Sigmoid colon (tissue), 7 donors: ENCODE measurements around the gene PRKCQ. TPM values are rescaled to one million over a fixed set of nuclear protein-coding genes. Genes with fewer than 3 reads are reported as not detected.

Experiments used
- DNase-seq: peaks from one replicate; pipeline ENCODE4 v3.0.0-alpha.2; 2019
- H3K27ac ChIP-seq, 4 donors: fragments of 200-600 bp; sonication (generic); one replicate each; pipeline ENCODE4 v1.5.1; 2016 to 2019; ENCODE audit warnings: mild to moderate bottlenecking in 1 of 4
- H3K27me3 ChIP-seq, 3 donors: fragments of 200-600 bp; sonication (generic); one replicate each; pipeline ENCODE4 v1.5.1; 2019; ENCODE audit warnings: mild to moderate bottlenecking in 1 of 3
- H3K36me3 ChIP-seq, 4 donors: fragments of 200-600 bp; sonication (generic); one replicate each; pipeline ENCODE4 v1.5.1; 2016 to 2019
- H3K4me1 ChIP-seq, 4 donors: fragments of 200-600 bp; sonication (generic); one replicate each; pipeline ENCODE4 v1.5.1; 2017 to 2019
- H3K4me3 ChIP-seq, 4 donors: fragments of 200-600 bp; sonication (generic); one replicate each; pipeline ENCODE4 v1.5.1; 2017 to 2019; ENCODE audit warnings: mild to moderate bottlenecking in 2 of 4, moderate library complexity in 1 of 4
- H3K9me3 ChIP-seq, 4 donors: fragments of 200-600 bp in 3 of 4; sonication (generic) in 3 of 4; one replicate each; pipeline versions ENCODE4 v1.5.1 to v1.6.1; 2013 to 2019
- EP300 ChIP-seq, 4 donors: sonication (generic); formaldehyde crosslinking; IDR thresholded peaks; one replicate each; pipeline ENCODE4 v1.6.1; 2017; ENCODE audit warnings: antibody characterized with exemption in 4 of 4
- POLR2A ChIP-seq, 2 donors: fragments of 450-650 bp; IDR thresholded peaks; one replicate each; pipeline ENCODE4 v1.6.1; 2016; ENCODE audit warnings: antibody characterized with exemption in 2 of 2, mild to moderate bottlenecking in 2 of 2, moderate library complexity in 2 of 2
- POLR2AphosphoS5 ChIP-seq, 4 donors: sonication (generic); formaldehyde crosslinking; IDR thresholded peaks; one replicate each; pipeline ENCODE4 v1.6.1; 2017; ENCODE audit warnings: antibody characterized with exemption in 4 of 4
- WGBS, 2 donors: extraction: QIAGEN DNeasy Blood & Tissue Kit; methylation state at CpG; one replicate each; pipeline ENCODE4 v1.1.7; 2013; 5-methylcytosine and 5-hydroxymethylcytosine counted together
- intact Hi-C: fragments of 100-400 bp; cut with DNase I; formaldehyde crosslinking; loops from one replicate; pipeline ENCODE4 v1.15.1; 2023
- polyA plus RNA-seq, 3 donors: library from polyadenylated mRNA; stranded (reverse); fragments of 200-250 nt; gene quantifications; one replicate each; pipeline ENCODE4 v1.2.3, GENCODE V29; 2013
- total RNA-seq, 4 donors: library from RNA; depleted of rRNA; stranded (reverse); fragments of >200 nt; gene quantifications; one replicate each; pipeline ENCODE4 v1.1.0, GENCODE V29; 2016
- TF ChIP-seq, protein P1 (sequence below), 4 experiments: fragments of 450-650 bp in 3 of 4; fragments of 200-600 bp in 1 of 4; IDR thresholded peaks; one replicate each; pipeline ENCODE4 v1.5.1; 2016 to 2019; ENCODE audit warnings: antibody characterized with exemption in 4 of 4, mild to moderate bottlenecking in 3 of 4, moderate library complexity in 2 of 4
- donor health status: healthy with polysubstance abuse.
- donor health status: Bipolar disorder and iron deficiency.
- donor health status: healthy.

Gene PRKCQ
- total and polyA plus RNA-seq, 7 donors, result 0.23 to 3.0 (median 0.81) TPM

DNA sequence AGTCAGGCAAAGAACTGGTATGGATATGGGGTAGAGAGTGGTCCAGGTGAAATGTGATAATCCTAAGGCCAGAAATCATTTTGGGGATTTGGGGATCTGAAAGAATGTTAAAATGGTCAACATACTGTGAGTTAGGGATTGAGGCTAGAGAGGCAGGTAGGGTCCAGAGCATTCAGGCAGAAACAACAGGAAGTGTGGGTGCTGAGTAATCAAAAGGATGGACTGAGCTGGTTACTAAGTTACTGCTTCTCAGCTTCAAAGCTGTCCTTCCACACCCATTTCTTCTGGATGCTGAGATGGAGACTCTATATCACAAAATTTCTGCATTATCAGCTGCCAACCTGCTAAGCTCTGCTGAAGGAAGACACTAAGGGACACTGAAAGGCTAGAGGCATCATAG, 30.6 kb upstream of the PRKCQ start:
- intact Hi-C loops, result no loop called here
- no peaks in the 10 kb centered on the region for H3K36me3 ChIP-seq
- no peak for DNase-seq
- no peak for TF ChIP-seq EP300 (IDR thresholded peaks at IDR 0.05)
- TF ChIP-seq, protein P1, sequence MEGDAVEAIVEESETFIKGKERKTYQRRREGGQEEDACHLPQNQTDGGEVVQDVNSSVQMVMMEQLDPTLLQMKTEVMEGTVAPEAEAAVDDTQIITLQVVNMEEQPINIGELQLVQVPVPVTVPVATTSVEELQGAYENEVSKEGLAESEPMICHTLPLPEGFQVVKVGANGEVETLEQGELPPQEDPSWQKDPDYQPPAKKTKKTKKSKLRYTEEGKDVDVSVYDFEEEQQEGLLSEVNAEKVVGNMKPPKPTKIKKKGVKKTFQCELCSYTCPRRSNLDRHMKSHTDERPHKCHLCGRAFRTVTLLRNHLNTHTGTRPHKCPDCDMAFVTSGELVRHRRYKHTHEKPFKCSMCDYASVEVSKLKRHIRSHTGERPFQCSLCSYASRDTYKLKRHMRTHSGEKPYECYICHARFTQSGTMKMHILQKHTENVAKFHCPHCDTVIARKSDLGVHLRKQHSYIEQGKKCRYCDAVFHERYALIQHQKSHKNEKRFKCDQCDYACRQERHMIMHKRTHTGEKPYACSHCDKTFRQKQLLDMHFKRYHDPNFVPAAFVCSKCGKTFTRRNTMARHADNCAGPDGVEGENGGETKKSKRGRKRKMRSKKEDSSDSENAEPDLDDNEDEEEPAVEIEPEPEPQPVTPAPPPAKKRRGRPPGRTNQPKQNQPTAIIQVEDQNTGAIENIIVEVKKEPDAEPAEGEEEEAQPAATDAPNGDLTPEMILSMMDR (IDR thresholded peaks at IDR 0.05), result no peak
- no peak for TF ChIP-seq POLR2AphosphoS5 (IDR thresholded peaks at IDR 0.05)
- TF ChIP-seq POLR2A (IDR thresholded peaks at IDR 0.05), result no peak
- no peak overlapping the region for H3K27ac ChIP-seq
- no peaks in the 10 kb centered on the region for H3K9me3 ChIP-seq
- no peaks in the 10 kb centered on the region for H3K4me1 ChIP-seq
- H3K27me3 ChIP-seq, result no peaks in the 10 kb centered on the region
- no peak overlapping the region for H3K4me3 ChIP-seq

DNA sequence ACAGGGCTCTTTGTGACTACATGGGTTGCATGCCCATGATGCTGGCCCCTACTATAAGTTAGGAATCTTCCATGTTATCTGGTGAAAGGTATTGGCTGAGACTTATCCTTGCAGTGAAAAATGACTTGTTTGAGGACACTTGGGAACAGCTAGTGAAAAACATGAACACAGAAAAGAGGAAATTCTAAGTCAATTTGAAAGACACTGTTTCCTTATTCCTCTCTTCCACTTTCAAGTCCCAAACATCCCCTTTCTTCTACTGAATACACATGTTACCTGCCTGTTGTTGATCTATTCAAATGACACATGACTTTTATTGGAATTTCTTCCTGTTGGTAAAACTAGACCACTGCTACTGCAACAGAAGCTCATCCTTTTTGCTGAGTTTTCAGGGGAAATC, 29.5 kb upstream of the PRKCQ start:
- Histone ChIP-seq H3K27ac (no peak overlapping the region), H3K4me1 (no peaks in the 10 kb centered on the region), H3K36me3 (no peaks in the 10 kb centered on the region), H3K9me3 (no peaks in the 10 kb centered on the region), H3K27me3 (no peaks in the 10 kb centered on the region), H3K4me3 (no peak overlapping the region)
- no peak for DNase-seq
- intact Hi-C loops, result no loop called here
- no peak for TF ChIP-seq EP300 (IDR thresholded peaks at IDR 0.05)
- TF ChIP-seq POLR2A (IDR thresholded peaks at IDR 0.05), result no peak
- no peak for TF ChIP-seq POLR2AphosphoS5 (IDR thresholded peaks at IDR 0.05)
- TF ChIP-seq, protein P1 (IDR thresholded peaks at IDR 0.05), result no peak

DNA sequence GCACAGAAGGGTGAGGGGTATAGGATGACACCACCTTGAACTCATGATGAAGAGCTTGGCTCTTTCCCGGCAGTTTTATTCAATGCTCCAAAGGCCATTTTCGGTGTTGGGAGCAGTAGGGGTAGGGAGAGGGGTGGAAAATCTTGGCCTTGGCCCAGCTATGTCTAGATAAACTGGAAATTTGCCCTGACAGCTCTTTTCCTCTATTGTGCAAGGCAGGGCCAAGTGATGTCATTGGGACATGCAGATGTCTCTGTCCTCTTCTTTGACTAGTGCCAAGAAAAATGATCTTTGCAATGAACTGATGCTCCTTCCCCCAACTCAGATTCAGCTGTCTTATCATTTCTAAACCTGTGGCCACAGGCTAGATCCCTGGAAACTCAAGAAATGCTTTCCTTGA, 27.7 kb upstream of the PRKCQ start:
- TF ChIP-seq EP300 (IDR thresholded peaks at IDR 0.05), result no peak
- no peak for TF ChIP-seq POLR2A (IDR thresholded peaks at IDR 0.05)
- TF ChIP-seq, protein P1 (IDR thresholded peaks at IDR 0.05), result no peak
- no peak for TF ChIP-seq POLR2AphosphoS5 (IDR thresholded peaks at IDR 0.05)
- no peaks in the 10 kb centered on the region for H3K27me3 ChIP-seq
- H3K36me3 ChIP-seq, result no peaks in the 10 kb centered on the region
- no peaks in the 10 kb centered on the region for H3K4me1 ChIP-seq
- H3K4me3 ChIP-seq, result no peak overlapping the region
- no peak for DNase-seq
- WGBS, 2 donors, result 81 to 82% methylated on average over 2 of the region's 2 CpGs
- H3K9me3 ChIP-seq, result no peaks in the 10 kb centered on the region
- H3K27ac ChIP-seq, result no peak overlapping the region
- intact Hi-C loops, result no loop called here

DNA sequence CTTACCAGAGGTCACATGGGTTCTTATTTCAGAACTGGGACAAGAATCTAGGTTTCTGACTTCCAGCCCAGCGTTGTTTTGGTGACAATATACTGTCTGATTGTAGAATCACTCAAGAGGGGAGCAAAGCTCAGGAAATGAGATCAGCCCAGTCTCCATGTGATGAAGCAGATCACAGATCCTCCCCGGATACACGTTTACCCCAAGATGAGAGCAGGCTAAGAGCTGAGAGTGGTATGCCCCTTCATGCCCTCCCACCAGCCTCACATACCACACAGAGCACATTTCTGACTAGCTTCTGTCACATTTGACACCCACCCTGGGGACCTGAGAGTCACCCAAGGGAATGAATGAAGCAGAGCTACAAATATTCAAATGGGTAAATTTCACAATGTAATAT, 27.1 kb upstream of the PRKCQ start:
- WGBS, 2 donors, result 60 to 82% methylated on average over 3 of the region's 3 CpGs
- no peak for TF ChIP-seq POLR2AphosphoS5 (IDR thresholded peaks at IDR 0.05)
- TF ChIP-seq, protein P1 (IDR thresholded peaks at IDR 0.05), result no peak
- TF ChIP-seq EP300 (IDR thresholded peaks at IDR 0.05), result no peak
- TF ChIP-seq POLR2A (IDR thresholded peaks at IDR 0.05), result no peak
- H3K27me3 ChIP-seq, result no peaks in the 10 kb centered on the region
- DNase-seq, result no peak
- no peak overlapping the region for H3K4me3 ChIP-seq
- intact Hi-C loops, result no loop called here
- no peaks in the 10 kb centered on the region for H3K4me1 ChIP-seq
- no peaks in the 10 kb centered on the region for H3K9me3 ChIP-seq
- H3K36me3 ChIP-seq, result no peaks in the 10 kb centered on the region
- no peak overlapping the region for H3K27ac ChIP-seq
